ENCODE measurements around the gene CSPG4. TPM values are rescaled to one million over a fixed set of nuclear protein-coding genes. Genes with fewer than 3 reads are reported as not detected.

The CSPG4 gene
- total and polyA plus RNA-seq, 2 of the 13 experiments (the other 11 are each of a cell fraction or from before 2014, with no cell fraction given) = 0.01 to 0.04 TPM

DNA sequence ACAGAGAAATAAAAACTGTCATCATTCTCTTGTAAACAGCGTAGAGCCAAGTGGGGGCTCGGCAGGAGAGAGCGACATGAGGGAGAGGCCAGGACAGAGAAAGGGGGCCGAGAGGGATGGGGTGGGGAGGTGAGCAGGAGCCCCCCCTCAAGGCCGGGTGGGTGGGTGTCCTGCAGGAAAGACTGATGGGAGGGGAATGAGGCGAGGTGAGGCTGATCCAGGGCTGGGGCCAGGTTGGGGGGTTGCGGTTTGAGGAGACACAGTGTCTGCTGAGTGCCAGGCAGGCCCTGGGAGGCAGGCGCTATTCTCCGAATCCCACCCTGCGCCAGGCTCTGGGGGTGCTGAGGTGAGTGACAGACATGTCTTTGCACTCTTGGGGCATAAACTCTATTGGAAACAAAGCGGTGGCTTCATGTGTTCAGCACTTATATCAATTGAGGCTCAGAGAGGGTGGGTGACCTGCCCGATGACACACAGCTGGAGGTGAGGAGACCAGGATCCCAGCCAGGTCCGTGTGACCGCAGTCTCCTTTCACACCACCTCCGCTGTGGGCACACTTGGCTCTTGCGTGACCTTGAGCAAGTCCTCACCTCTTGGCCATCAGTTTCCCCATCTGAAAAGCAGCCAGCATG is 19.6 kb upstream of the CSPG4 start:
- Histone ChIP-seq H3K4me3 (replicated peaks in 1 of 3; ENCODE audit: insufficient read depth in 1 of 3, low read depth in 2 of 3, low read length in 3 of 3) (peak overlapping the region in 1 of 3 experiments; percentile 35; a peak in 1 of 6 replicates), H3K9ac (ENCODE audit: insufficient read depth, low read depth, low read length) (no peak overlapping the region), H3K27ac (ENCODE audit: extremely low read length, insufficient read depth, low read length) (no peak overlapping the region), H2AFZ (ENCODE audit: low read length) (no peak overlapping the region), H3K27me3 (ENCODE audit: control insufficient read depth in 1 of 2, insufficient read depth in 2 of 2, low read length in 2 of 2) (no peaks in the 10 kb centered on the region; a peak in 1 of 5 replicates), H3K79me2 (ENCODE audit: insufficient read depth, low read length) (no peaks in the 10 kb centered on the region), H3K36me3 (replicated peaks in 1 of 2; ENCODE audit: control insufficient read depth in 1 of 2, insufficient read depth in 2 of 2, low read length in 2 of 2) (no peaks in the 10 kb centered on the region), H3K9me3 (ENCODE audit: low read length) (no peaks in the 10 kb centered on the region), H3K4me2 (ENCODE audit: low read depth, low read length) (peak overlapping the region; percentile 61), H3K4me1 (ENCODE audit: insufficient read depth, low read length) (peaks cover 10% of the 10 kb centered on the region; the same call in 1 of the 2 replicates), H4K20me1 (ENCODE audit: insufficient read depth, low read length) (no peaks in the 10 kb centered on the region)
- intact Hi-C loops (cut with micrococcal nuclease; ENCODE audit: unreplicated experiment) (no loop called here), in situ Hi-C loops (cut with HindIII; ENCODE audit: extremely low pct_ligation_motif_present, low pct_unique_long_range_greater_than_20kb) (no loop called here)
- ATAC-seq (no peak), FAIRE-seq (no peak), DNase-seq (ENCODE audit: low spot score) (no peak)
- 67% methylated on average over 8 of the region's 16 CpGs for WGBS (ENCODE audit: low lambda C conversion rate)
- BruUV-seq (replicated peaks) = no TSS peak
- ChIA-PET CTCF (ENCODE audit: low intra/inter-chr PET ratio, low total read pairs) (interaction anchor here (2.0 kb wide), 1 partner anchor 69 kb away, joined by 11 read pairs; no protein-coding TSS in a partner anchor), POLR2A (interaction anchor here (0.9 kb wide), 1 partner anchor 43 kb away, joined by 3 read pairs; no protein-coding TSS in a partner anchor)
- TF ChIP-seq, protein P1, sequence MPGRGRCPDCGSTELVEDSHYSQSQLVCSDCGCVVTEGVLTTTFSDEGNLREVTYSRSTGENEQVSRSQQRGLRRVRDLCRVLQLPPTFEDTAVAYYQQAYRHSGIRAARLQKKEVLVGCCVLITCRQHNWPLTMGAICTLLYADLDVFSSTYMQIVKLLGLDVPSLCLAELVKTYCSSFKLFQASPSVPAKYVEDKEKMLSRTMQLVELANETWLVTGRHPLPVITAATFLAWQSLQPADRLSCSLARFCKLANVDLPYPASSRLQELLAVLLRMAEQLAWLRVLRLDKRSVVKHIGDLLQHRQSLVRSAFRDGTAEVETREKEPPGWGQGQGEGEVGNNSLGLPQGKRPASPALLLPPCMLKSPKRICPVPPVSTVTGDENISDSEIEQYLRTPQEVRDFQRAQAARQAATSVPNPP (CRISPR knock-in tag; IDR thresholded peaks at IDR 0.05) = no peak
- TF ChIP-seq ZNF230 (CRISPR knock-in tag; IDR thresholded peaks at IDR 0.05) (0 out of 2 replicates have a peak, but pooled peaks have one; percentile 30), ZMYM3 (CRISPR knock-in tag; IDR thresholded peaks at IDR 0.05) (peak; percentile 74), HOXA3 (CRISPR knock-in tag; IDR thresholded peaks at IDR 0.05) (no peak), ZNF768 (CRISPR knock-in tag; IDR thresholded peaks at IDR 0.05) (peak; percentile 99), ATM (IDR thresholded peaks at IDR 0.05; ENCODE audit: borderline replicate concordance) (no peak), KDM5B (CRISPR knock-in tag; IDR thresholded peaks at IDR 0.05; ENCODE audit: borderline replicate concordance) (no peak), ZNF569 (CRISPR knock-in tag; IDR thresholded peaks at IDR 0.05; ENCODE audit: borderline replicate concordance) (no peak), ZNF430 (CRISPR knock-in tag; IDR thresholded peaks at IDR 0.05) (no peak), ZSCAN22 (CRISPR knock-in tag; IDR thresholded peaks at IDR 0.05) (no peak), AHR (CRISPR knock-in tag; IDR thresholded peaks at IDR 0.05) (no peak), MTA1 (CRISPR knock-in tag; IDR thresholded peaks at IDR 0.05; ENCODE audit: borderline replicate concordance) (0 out of 2 replicates have a peak, but pooled peaks have one; percentile 1), ZNF256 (CRISPR knock-in tag; conservative IDR thresholded peaks at IDR 0.05) (no peak)
- TF ChIP-seq, protein P2, sequence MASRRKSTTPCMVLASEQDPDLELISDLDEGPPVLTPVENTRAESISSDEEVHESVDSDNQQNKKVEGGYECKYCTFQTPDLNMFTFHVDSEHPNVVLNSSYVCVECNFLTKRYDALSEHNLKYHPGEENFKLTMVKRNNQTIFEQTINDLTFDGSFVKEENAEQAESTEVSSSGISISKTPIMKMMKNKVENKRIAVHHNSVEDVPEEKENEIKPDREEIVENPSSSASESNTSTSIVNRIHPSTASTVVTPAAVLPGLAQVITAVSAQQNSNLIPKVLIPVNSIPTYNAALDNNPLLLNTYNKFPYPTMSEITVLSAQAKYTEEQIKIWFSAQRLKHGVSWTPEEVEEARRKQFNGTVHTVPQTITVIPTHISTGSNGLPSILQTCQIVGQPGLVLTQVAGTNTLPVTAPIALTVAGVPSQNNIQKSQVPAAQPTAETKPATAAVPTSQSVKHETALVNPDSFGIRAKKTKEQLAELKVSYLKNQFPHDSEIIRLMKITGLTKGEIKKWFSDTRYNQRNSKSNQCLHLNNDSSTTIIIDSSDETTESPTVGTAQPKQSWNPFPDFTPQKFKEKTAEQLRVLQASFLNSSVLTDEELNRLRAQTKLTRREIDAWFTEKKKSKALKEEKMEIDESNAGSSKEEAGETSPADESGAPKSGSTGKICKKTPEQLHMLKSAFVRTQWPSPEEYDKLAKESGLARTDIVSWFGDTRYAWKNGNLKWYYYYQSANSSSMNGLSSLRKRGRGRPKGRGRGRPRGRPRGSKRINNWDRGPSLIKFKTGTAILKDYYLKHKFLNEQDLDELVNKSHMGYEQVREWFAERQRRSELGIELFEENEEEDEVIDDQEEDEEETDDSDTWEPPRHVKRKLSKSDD (CRISPR knock-in tag; IDR thresholded peaks at IDR 0.05; ENCODE audit: low read depth) = no peak
- TF ChIP-seq, protein P3, sequence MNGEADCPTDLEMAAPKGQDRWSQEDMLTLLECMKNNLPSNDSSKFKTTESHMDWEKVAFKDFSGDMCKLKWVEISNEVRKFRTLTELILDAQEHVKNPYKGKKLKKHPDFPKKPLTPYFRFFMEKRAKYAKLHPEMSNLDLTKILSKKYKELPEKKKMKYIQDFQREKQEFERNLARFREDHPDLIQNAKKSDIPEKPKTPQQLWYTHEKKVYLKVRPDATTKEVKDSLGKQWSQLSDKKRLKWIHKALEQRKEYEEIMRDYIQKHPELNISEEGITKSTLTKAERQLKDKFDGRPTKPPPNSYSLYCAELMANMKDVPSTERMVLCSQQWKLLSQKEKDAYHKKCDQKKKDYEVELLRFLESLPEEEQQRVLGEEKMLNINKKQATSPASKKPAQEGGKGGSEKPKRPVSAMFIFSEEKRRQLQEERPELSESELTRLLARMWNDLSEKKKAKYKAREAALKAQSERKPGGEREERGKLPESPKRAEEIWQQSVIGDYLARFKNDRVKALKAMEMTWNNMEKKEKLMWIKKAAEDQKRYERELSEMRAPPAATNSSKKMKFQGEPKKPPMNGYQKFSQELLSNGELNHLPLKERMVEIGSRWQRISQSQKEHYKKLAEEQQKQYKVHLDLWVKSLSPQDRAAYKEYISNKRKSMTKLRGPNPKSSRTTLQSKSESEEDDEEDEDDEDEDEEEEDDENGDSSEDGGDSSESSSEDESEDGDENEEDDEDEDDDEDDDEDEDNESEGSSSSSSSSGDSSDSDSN (CRISPR knock-in tag; IDR thresholded peaks at IDR 0.05) = 0 out of 2 replicates have a peak, but pooled peaks have one; percentile 12

Data from HepG2 (cell line).